Stimulated activated CD4-positive, alpha-beta T cell treated with anti-CD3 and anti-CD28 coated beads, Interleukin-1b, Interleukin-23, amount 100 ng/mL, for 48 hours (primary cell): ENCODE results near the gene GP1BB.

Experiments used
- DNase-seq: peaks from one replicate; pipeline ENCODE4 v3.0.0-alpha.2; 2020

Gene GP1BB

GRCh38 chr22:19742160-19743066 lies 19.1 kb downstream of the GP1BB start:
- no peak for DNase-seq

GRCh38 chr22:19743081-19743480 lies 19.7 kb downstream of the GP1BB start:
- no peak for DNase-seq

GRCh38 chr22:19743651-19744050 lies 20.3 kb downstream of the GP1BB start:
- no peak for DNase-seq

- no peak for DNase-seq
These were observed 21.1 kb downstream of the GP1BB start for GRCh38 chr22:19744350-19745006.

GRCh38 chr22:19745155-19746101 lies 22.1 kb downstream of the GP1BB start:
- no peak for DNase-seq

- no peak for DNase-seq
These were observed 23.4 kb downstream of the GP1BB start for GRCh38 chr22:19746726-19747125.

GRCh38 chr22:19747551-19747950 lies 24.2 kb downstream of the GP1BB start:
- no peak for DNase-seq

- no peak for DNase-seq
These were observed 24.8 kb downstream of the GP1BB start for GRCh38 chr22:19748139-19748538.

GRCh38 chr22:19748991-19749664 lies 25.8 kb downstream of the GP1BB start:
- no peak for DNase-seq

- no peak for DNase-seq
These were observed 26.5 kb downstream of the GP1BB start for GRCh38 chr22:19749876-19750275.

- DNase-seq = no peak
These were observed 27.5 kb downstream of the GP1BB start for GRCh38 chr22:19750507-19751490.

GRCh38 chr22:19751497-19752245 lies 28.3 kb downstream of the GP1BB start:
- no peak for DNase-seq

GRCh38 chr22:19753090-19753842 lies 29.9 kb downstream of the GP1BB start:
- DNase-seq = no peak

- DNase-seq = no peak
These were observed 30.8 kb downstream of the GP1BB start for GRCh38 chr22:19753996-19754700.

- DNase-seq = no peak
These were observed 31.4 kb downstream of the GP1BB start for GRCh38 chr22:19754701-19755144.

- no peak for DNase-seq
These were observed 31.9 kb downstream of the GP1BB start for GRCh38 chr22:19755145-19755710.

GRCh38 chr22:19755722-19756287 lies 32.5 kb downstream of the GP1BB start:
- no peak for DNase-seq
